NT2/D1 (cell line): ENCODE data around the gene ZNF283.

Experiments
- SUZ12 ChIP-seq: IDR thresholded peaks from 2 replicates; pipeline ENCODE4 v1.6.1; 2011; ENCODE audit not compliant: insufficient read length, insufficient read depth; ENCODE audit errors: extremely low read depth
- ZNF274 ChIP-seq: IDR thresholded peaks from 2 replicates; pipeline ENCODE4 v1.6.1; 2011; ENCODE audit warnings: mild to moderate bottlenecking, low read depth, low read length

DNA sequence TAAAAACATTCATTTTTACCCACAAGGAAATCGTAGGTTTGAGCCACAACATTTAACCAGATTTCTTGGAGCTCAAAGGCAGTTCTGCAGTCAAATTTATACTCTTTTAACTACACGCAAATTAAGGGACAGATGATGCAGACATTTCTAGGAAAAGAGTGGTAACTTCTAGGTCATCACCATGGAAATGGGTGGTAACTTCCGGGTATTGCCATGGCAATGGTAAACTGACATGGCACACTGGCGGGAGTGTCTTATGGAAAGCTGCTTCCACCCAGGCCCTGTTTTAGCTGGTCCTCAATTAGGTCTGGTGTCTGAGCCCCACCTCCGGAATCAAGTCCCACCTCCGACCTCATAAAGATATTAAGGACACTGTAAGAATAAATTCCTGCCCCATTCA, 14.4 kb upstream of the ZNF283 start:
- TF ChIP-seq ZNF274 (no peak), SUZ12 (no peak)
